ENCODE data around the gene JARID2. TPM values are rescaled to one million over a fixed set of nuclear protein-coding genes. Genes with fewer than 3 reads are reported as not detected.

JARID2 gene
- total and polyA plus RNA-seq, 2 of the 13 experiments (the other 11 are each of a cell fraction or from before 2014, with no cell fraction given) = 7.5 to 10.3 TPM

GRCh38 chr6:15430931-15431405 is 185.1 kb downstream of the JARID2 start (continued):
- TF ChIP-seq ZNF607 (CRISPR knock-in tag; IDR thresholded peaks at IDR 0.05; ENCODE audit: borderline replicate concordance) (no peak), ZBTB10 (CRISPR knock-in tag; IDR thresholded peaks at IDR 0.05; ENCODE audit: borderline replicate concordance) (peak; percentile 54; the same call in 1 of the 2 replicates), TGIF2 (CRISPR knock-in tag; IDR thresholded peaks at IDR 0.05) (no peak), HNF4G (IDR thresholded peaks at IDR 0.05; ENCODE audit: borderline replicate concordance, low read depth, low read length) (no peak), HNF4G (CRISPR knock-in tag; IDR thresholded peaks at IDR 0.05; ENCODE audit: borderline replicate concordance, low read depth) (no peak), SOX13 (IDR thresholded peaks at IDR 0.05) (0 out of 2 replicates have a peak, but pooled peaks have one; percentile 4), SOX13 (CRISPR knock-in tag; conservative IDR thresholded peaks at IDR 0.05 in 1 of 2, IDR thresholded peaks at IDR 0.05 in 1 of 2) (peak in 1 of 2 experiments; percentile 71; a peak in 2 of 4 replicates), ZNF333 (CRISPR knock-in tag; IDR thresholded peaks at IDR 0.05; ENCODE audit: borderline replicate concordance) (no peak), ZNF614 (CRISPR knock-in tag; IDR thresholded peaks at IDR 0.05; ENCODE audit: borderline replicate concordance) (0 out of 2 replicates have a peak, but pooled peaks have one; percentile 34), RERE (CRISPR knock-in tag; IDR thresholded peaks at IDR 0.05; ENCODE audit: low read depth) (0 out of 2 replicates have a peak, but pooled peaks have one; percentile 17), SALL1 (CRISPR knock-in tag; IDR thresholded peaks at IDR 0.05) (peak; percentile 52; the same call in 1 of the 2 replicates), GTF2F1 (IDR thresholded peaks at IDR 0.05; ENCODE audit: low read length) (no peak), FOXJ3 (CRISPR knock-in tag; IDR thresholded peaks at IDR 0.05; ENCODE audit: borderline replicate concordance) (peak; percentile 76; the same call in 1 of the 2 replicates), FOSL2 (CRISPR knock-in tag; IDR thresholded peaks at IDR 0.05) (peak; percentile 36; the same call in 1 of the 2 replicates), KAT8 (CRISPR knock-in tag; IDR thresholded peaks at IDR 0.05) (no peak), KMT2A (CRISPR knock-in tag; IDR thresholded peaks at IDR 0.05) (0 out of 2 replicates have a peak, but pooled peaks have one; percentile 40), FOXA3 (CRISPR knock-in tag; IDR thresholded peaks at IDR 0.05) (0 out of 2 replicates have a peak, but pooled peaks have one; percentile 24), ZNF432 (CRISPR knock-in tag; IDR thresholded peaks at IDR 0.05; ENCODE audit: borderline replicate concordance) (no peak), DR1 (CRISPR knock-in tag; IDR thresholded peaks at IDR 0.05) (no peak), SMARCE1 (IDR thresholded peaks at IDR 0.05; ENCODE audit: borderline replicate concordance) (no peak), FOXP4 (CRISPR knock-in tag; IDR thresholded peaks at IDR 0.05) (peak; percentile 87)

Data from HepG2 (cell line).